ENCODE data around the gene STAT3. TPM values are rescaled to one million over a fixed set of nuclear protein-coding genes. Genes with fewer than 3 reads are reported as not detected.
A peak's percentile ranks its signal among the peaks of the same experiment; 100 is the strongest.

STAT3 gene
- total and polyA plus RNA-seq, 2 experiments from 2014 or later: 152 to 163 TPM

DNA sequence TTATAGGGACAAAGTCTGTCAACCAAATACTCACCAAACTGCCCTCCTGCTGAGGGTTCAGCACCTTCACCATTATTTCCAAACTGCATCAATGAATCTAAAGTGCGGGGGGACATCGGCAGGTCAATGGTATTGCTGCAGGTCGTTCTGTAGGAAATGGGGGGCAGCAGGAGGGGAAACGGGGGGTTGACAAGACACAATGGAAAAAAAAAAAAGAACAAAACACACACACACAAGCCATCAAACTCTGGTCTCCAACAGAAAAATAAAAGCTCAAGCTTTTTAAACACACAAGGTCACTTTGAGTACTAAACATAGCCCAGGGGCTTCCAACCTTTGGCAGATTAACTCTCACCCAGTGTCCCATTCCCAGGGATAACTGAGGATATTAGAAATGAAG is 71.5 kb downstream of the STAT3 start:
- Histone ChIP-seq H3K9me3 (ENCODE audit: low read depth) (no peaks in the 10 kb centered on the region), H3K4me3 (no peak overlapping the region), H3K79me2 (peaks cover 9% of the 10 kb centered on the region), H3K27ac (peak overlapping the region; percentile 31), H3K27me3 (no peaks in the 10 kb centered on the region), H3K4me2 (no peak overlapping the region), H3K36me3 (replicated peaks; ENCODE audit: insufficient read depth, low read depth) (no peaks in the 10 kb centered on the region), H2AFZ (no peak overlapping the region), H4K20me1 (ENCODE audit: insufficient read depth, poor library complexity, severe bottlenecking) (no peaks in the 10 kb centered on the region), H3K9me2 (replicated peaks; ENCODE audit: insufficient read depth) (no peaks in the 10 kb centered on the region), H3K4me1 (ENCODE audit: insufficient read depth) (peaks cover 32% of the 10 kb centered on the region)
- no peak for TF ChIP-seq EZH2 (IDR thresholded peaks at IDR 0.05; ENCODE audit: borderline replicate concordance)
- no peak for TF ChIP-seq CTCF (IDR thresholded peaks at IDR 0.05; ENCODE audit: poor library complexity)
- TF ChIP-seq EZH2phosphoT487 (IDR thresholded peaks at IDR 0.05; ENCODE audit: low read depth, severe bottlenecking, unreplicated experiment): no peak
- 95% methylated on average over 4 of the region's 4 CpGs for WGBS (ENCODE audit: low lambda C conversion rate, missing lambda C conversion rate)
- no peak for DNase-seq (ENCODE audit: low spot score)

- no peaks in the 10 kb centered on the region for H4K20me1 ChIP-seq (ENCODE audit: insufficient read depth, poor library complexity, severe bottlenecking)
- TF ChIP-seq CTCF (IDR thresholded peaks at IDR 0.05; ENCODE audit: poor library complexity): no peak
- H3K4me2 ChIP-seq: no peak overlapping the region
- H3K9me3 ChIP-seq (ENCODE audit: low read depth): no peaks in the 10 kb centered on the region
- H3K4me3 ChIP-seq: no peak overlapping the region
- H3K27ac ChIP-seq: peak overlapping the region; percentile 18
- no peak overlapping the region for H2AFZ ChIP-seq
- no peaks in the 10 kb centered on the region for H3K36me3 ChIP-seq (replicated peaks; ENCODE audit: insufficient read depth, low read depth)
- H3K4me1 ChIP-seq (ENCODE audit: insufficient read depth): peaks cover 44% of the 10 kb centered on the region
- peaks cover 4% of the 10 kb centered on the region for H3K79me2 ChIP-seq
- no peaks in the 10 kb centered on the region for H3K27me3 ChIP-seq
- H3K9me2 ChIP-seq (replicated peaks; ENCODE audit: insufficient read depth): no peaks in the 10 kb centered on the region
- 87% methylated on average over 10 of the region's 10 CpGs for WGBS (ENCODE audit: low lambda C conversion rate, missing lambda C conversion rate)
- no peak for DNase-seq (ENCODE audit: low spot score)
Measured at GRCh38 chr17:42315402-42316156, 72.7 kb downstream of the STAT3 start.

DNA sequence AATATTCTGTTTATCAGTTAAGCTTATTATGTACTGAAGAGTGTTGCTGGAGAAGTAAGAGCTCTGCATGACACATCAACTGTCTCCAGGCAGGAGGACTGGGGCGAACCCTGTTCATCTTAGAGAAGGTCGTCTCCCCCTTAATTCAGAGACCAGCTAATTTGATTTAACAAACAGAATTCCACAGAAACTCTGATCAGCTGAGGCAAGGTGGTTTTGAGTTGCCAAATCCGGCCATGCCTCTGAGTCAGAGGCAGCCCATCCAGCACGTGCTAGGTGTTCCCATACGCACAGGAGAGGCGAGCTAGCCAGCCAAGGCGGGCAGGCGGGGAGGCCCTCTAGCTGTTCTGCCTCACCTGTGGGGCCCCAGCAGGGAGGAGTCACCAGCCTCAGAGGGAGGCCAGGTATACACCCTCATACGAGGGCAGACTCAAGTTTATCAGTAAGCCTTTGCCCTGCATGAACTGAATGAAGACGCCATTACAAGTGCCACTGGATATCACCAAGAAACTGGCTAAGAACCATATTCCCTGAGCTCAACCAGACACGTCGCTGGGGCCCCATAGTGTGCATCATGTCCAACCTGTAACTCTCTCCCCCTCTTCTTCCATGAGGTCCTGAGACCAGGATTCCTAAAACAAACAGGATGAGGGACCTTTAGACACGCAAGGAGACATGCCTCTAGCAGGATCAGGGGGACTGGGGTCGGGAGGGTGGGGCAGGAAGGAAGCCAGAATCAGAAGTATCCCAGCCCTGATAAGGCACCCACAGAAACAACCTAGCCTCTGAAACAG is 74.3 kb downstream of the STAT3 start:
- peak; percentile 76 for DNase-seq (ENCODE audit: low spot score)
- Histone ChIP-seq H3K27ac (peak overlapping the region; percentile 88), H3K9me3 (ENCODE audit: low read depth) (no peaks in the 10 kb centered on the region), H3K79me2 (peaks cover 4% of the 10 kb centered on the region), H3K4me3 (no peak overlapping the region), H3K36me3 (replicated peaks; ENCODE audit: insufficient read depth, low read depth) (no peaks in the 10 kb centered on the region), H3K27me3 (no peaks in the 10 kb centered on the region), H2AFZ (no peak overlapping the region), H3K9me2 (replicated peaks; ENCODE audit: insufficient read depth) (no peaks in the 10 kb centered on the region), H3K4me1 (ENCODE audit: insufficient read depth) (peaks cover 44% of the 10 kb centered on the region), H3K4me2 (no peak overlapping the region), H4K20me1 (ENCODE audit: insufficient read depth, poor library complexity, severe bottlenecking) (no peaks in the 10 kb centered on the region)
- TF ChIP-seq EZH2 (IDR thresholded peaks at IDR 0.05; ENCODE audit: borderline replicate concordance) (no peak), CTCF (IDR thresholded peaks at IDR 0.05; ENCODE audit: poor library complexity) (no peak), EZH2phosphoT487 (IDR thresholded peaks at IDR 0.05; ENCODE audit: low read depth, severe bottlenecking, unreplicated experiment) (no peak)
- WGBS (ENCODE audit: low lambda C conversion rate, missing lambda C conversion rate): 77% methylated on average over 14 of the region's 14 CpGs

All from hepatocyte (in vitro differentiated cells).